HG03060 (cell line): ENCODE data around the gene TENT5C.

ENCODE experiments used
- ATAC-seq: cut with Tn5 transposase; IDR thresholded peaks from one replicate; pipeline ENCODE4 v1.9.1; 2021; ENCODE audit warnings: low read depth, moderate number of reproducible peaks; ENCODE audit not compliant: unreplicated experiment

Gene TENT5C

DNA sequence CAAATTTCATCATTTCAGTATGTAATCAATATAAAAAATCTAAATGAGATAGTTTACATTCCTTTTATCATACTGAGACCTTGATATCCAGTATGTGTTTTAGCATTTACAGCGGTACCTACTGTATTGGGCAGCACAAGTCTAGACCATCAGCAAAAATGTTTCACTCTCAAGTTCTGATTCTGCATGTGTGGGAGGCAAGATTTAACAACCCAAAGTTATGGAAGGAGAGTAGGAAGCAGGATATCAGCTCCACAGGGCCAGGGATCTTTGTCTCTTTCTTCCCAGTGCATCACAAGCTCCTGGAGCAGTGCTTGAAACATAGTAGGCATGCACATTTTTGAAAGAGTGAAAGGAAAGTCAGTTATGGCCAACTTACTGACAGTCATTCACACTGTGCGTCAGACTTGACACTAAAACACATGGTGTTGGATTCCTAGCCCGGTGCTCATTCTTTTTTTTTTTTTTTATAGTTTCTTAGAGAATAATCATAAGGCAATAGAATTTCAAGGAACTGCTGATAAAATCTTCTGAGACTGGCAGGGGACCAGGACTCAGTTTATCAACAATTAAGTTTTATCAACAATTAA, 6.1 kb downstream of the TENT5C start:
- ATAC-seq: no peak

DNA sequence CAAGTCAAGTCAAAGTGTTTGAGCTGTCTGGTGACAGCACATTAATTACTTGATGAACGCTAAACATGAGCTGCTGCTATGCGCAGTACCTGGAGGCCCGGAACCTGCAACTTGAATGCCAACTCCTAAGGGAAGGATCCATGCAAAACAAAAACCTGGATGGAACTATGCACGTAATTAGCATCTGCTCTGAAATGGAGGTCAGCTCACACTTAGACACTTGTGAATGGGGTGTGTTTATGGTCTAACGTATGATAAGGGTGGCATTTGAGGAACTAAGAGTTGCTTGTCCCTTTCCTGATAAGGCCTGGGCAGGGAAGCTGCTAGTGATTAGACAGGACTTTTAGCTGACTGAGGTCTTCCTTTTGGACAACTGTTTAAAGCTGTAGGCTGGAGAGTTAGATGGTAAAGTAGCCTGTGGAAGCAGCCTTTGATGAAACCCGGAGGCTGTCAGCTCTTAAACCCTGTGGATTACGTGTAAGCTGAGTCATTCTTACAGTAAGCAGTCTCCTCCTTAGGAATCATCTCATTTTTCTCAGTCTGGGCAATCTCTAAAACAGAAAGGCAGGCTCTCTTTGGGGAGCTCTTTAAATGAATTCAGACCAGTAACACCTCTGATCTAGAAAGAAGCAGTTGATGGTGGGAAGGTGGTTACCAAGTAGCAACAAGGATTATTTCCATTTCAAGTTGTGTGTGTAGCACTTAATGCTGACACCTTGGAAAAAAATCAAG, 6.8 kb downstream of the TENT5C start:
- no peak for ATAC-seq

DNA sequence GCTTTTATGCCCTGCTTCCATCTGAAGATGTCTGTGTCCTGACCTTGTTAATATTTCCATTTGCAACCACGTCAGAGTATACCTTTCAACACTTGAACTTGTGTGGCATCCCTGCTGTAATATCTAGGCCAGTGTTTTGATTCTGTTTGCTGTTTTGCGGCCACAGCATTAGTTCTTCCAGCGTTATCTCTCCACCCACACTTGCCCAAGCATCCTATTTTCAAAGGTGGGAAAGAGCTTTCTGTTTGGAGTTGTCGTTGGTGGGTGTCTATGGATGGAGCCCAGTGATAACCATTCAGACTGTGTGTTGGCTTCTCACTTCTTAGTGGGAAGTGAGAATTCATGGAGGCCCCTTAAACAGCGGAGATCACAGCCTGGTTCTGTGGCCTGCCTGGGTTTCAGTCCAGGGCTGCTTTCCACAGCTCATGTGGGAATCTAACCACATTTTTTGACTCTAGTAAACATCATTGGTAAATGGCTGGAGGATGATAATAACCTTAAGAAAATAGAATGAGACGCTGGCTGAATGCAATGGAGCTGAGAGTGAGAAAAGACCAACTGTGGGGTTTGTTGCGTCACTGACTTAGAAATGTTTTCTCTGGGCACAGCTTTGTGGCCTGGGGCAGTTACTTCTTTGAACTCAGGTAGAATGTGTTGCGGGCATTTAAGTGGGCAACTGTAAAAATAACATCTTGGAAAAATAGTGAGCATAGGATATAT, 7.6 kb downstream of the TENT5C start:
- ATAC-seq: no peak

- no peak for ATAC-seq
Measured at GRCh38 chr1:117613969-117614729, 8.3 kb downstream of the TENT5C start.

DNA sequence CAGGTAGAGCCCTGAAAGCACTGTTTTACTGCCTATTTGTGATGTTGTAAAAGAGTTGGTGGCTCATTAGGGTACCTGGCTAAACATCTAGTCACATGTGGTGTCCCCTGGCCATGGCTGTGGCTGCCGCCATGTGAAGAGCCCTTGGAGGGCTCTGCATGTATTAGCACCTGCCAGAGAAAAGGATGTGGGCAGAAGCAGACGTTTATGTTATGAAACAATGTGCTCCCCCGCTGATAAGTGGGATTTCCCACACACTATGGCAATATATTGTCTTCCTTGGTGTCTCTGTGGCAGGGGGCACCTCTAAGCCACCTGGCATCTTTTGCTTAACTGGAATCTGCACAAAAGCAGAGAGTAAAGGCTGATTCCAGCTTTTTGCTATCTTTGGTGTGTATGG, 9.6 kb downstream of the TENT5C start:
- ATAC-seq: no peak

GRCh38 chr1:117616356-117616755, 10.5 kb downstream of the TENT5C start:
- no peak for ATAC-seq

- ATAC-seq: no peak
Measured at GRCh38 chr1:117616967-117617366, 11.1 kb downstream of the TENT5C start.

- ATAC-seq: no peak
Measured at GRCh38 chr1:117618450-117619122, 12.7 kb downstream of the TENT5C start.

DNA sequence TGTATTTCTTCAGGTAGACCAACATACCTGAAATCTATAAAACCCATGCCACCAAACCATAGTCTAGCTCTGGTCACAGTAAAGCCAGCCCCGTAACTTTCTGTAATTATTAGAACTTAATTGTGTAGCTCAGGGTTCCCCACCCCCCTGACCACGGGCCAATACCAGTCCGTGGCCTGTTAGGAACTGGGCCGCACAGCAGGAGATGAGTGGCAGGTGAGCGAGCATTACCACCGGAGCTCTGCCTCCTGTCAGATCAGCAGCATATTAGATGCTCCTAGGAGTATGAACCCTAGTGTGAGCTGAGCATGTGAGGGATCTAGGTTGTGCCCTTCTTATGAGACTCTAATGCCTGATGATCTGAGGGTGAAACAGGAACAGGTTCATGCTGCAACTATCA, 14.6 kb downstream of the TENT5C start:
- ATAC-seq: no peak

DNA sequence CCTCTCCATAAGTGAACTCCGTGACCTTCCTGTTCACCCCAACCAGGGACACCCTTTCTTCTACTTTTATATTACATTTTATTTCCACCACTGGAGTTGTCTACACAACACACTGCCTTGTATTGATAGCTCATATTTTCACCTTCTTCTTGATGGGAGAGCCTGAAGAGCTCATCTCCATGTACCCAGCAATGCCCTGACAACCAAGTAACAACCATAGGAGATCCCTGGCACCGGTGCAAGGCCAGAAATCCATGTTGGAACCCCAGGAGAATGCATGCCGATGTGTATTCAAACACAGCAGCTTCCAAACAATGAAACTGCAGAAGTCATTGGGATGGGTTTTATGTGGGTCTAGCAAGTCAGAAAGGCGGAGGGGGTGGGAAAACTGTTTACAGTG, 15.5 kb downstream of the TENT5C start:
- no peak for ATAC-seq

DNA sequence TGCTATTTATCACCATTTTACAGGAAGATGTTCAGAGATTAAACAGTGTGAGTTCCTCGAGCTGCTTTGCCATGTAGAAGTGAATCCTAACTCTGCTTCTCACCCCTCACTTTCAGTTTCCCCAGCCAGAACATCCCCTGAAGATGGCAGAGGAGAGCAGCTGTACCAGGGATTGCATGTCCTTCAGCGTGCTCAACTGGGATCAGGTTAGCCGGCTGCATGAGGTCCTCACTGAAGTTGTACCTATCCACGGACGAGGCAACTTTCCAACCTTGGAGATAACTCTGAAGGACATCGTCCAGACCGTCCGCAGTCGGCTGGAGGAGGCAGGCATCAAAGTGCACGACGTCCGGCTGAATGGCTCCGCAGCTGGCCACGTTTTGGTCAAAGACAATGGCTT, 16.9 kb downstream of the TENT5C start:
- no peak for ATAC-seq

DNA sequence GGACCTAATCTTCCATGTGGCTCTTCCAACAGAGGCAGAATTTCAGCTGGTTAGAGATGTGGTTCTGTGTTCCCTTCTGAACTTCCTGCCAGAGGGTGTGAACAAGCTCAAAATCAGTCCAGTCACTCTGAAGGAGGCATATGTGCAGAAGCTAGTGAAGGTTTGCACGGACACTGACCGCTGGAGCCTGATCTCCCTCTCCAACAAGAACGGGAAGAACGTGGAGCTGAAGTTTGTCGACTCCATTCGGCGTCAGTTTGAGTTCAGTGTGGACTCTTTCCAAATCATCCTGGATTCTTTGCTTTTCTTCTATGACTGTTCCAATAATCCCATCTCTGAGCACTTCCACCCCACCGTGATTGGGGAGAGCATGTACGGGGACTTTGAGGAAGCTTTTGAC, 17.3 kb downstream of the TENT5C start:
- ATAC-seq: no peak

DNA sequence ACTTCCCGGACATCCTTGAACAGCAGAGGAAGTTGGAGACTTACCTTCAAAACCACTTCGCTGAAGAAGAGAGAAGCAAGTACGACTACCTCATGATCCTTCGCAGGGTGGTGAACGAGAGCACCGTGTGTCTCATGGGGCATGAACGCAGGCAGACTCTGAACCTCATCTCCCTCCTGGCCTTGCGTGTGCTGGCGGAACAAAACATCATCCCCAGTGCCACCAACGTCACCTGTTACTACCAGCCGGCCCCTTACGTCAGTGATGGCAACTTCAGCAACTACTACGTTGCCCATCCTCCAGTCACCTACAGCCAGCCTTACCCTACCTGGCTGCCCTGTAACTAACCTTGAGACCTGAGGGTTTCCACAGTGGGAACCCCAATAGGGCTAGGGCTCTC, 17.9 kb downstream of the TENT5C start:
- ATAC-seq: no peak

GRCh38 chr1:117627546-117628130, 21.8 kb downstream of the TENT5C start:
- no peak for ATAC-seq

DNA sequence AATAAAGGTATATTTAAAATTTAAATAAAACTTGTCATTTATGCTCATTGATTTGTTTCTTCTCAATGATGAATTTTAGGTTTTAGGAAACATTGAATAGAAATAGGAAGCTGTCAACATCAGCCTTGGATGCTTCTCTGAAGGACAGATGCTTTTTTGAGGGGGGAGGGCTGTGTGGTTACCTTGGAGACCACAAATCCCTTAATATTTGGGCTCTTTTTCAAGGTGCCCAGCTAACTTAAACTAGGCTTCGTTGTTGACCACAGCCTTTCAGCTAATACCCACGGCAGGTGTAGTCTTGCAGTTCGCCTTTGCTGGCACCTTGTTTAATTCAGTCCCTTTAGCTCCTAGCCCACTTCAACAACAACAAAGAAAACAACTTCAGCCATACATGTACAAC, 22.5 kb downstream of the TENT5C start:
- no peak for ATAC-seq

DNA sequence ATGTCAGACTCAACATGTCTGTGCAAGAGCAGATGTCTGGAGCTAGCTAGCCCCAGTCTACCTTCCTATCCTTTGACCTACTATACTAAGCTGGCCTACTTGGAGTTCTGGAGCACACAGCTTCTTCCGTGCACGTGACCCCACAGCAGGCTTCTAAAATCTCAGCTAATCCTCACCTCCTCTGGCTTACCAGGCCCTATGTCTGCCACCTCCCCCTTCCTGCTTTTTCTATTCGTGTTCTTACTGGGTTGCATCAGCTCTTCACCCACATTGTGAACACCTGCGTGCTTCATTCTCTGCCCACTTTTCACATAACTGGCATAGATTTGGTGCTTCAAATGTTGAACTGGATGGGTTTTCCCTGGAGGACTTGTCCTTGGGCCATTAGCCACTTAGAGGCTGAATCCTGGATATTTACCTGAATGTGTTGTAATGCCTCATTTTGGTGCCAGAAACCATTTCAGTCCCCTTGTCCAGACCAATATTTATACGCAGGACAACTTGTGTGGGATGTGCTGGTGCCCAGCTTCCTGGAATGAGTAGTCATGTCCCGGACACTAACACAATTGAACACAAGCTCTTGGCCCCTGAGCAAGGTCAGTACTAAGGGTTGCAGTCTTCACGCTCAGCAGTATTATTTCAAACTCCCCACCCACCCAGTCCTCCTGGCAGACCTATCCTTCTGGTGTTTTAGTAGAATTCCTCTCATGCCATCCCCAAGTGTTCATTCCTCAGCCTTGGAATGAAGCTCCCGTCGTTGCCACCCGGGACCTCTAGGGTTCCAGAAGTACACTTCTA, 24.0 kb downstream of the TENT5C start:
- no peak for ATAC-seq

- ATAC-seq: no peak
Measured at GRCh38 chr1:117630423-117630998, 24.7 kb downstream of the TENT5C start.

- ATAC-seq: no peak
Measured at GRCh38 chr1:117631359-117632160, 25.7 kb downstream of the TENT5C start.
